GM12892 (cell line): ENCODE measurements around the gene CLDN11.

ENCODE experiments used
- POLR2A ChIP-seq: IDR thresholded peaks from 2 replicates; pipeline ENCODE4 v1.6.1; 2011; ENCODE audit warnings: low read depth, low read length, control low read depth
- TAF1 ChIP-seq: IDR thresholded peaks from 2 replicates; pipeline ENCODE4 v1.6.1; 2011; ENCODE audit warnings: low read depth, mild to moderate bottlenecking, control low read depth, low read length, borderline replicate concordance

GRCh38 chr3:170470063-170471016 lies 51.7 kb downstream of the CLDN11 start:
- TF ChIP-seq POLR2A, result no peak
- no peak for TF ChIP-seq TAF1
